Cardiac septum (tissue), 1 donor: Measurements from ENCODE around the gene SH3PXD2A. TPM values are rescaled to one million over a fixed set of nuclear protein-coding genes. Genes with fewer than 3 reads are reported as not detected.
"Not testable (repeated sequence)": the region's sequence is repeated elsewhere in the genome, so short reads cannot be mapped to it uniquely, and the experiment has no call there.

Experiments used
- DNase-seq: peaks from one replicate; pipeline ENCODE4 v3.0.0-alpha.2; 2020; ENCODE audit warnings: low spot score
- intact Hi-C: fragments of 100-400 bp; cut with DNase I; formaldehyde crosslinking; loops from one replicate; pipeline ENCODE4 v1.14.0; 2022
- total RNA-seq: library from RNA; stranded (reverse); fragmentation: NEBNext Ultra II Directional; extraction: Animal tissue kit (Norgen Biotek cat#: 25700); gene quantifications from one replicate; pipeline ENCODE4 v1.2.1, GENCODE V29; 2021
- donor health status: DM: no; HTN: no; CAD: no.

The SH3PXD2A gene
- total RNA-seq, 1 donor from 2014 or later, result 45.0 TPM

DNA sequence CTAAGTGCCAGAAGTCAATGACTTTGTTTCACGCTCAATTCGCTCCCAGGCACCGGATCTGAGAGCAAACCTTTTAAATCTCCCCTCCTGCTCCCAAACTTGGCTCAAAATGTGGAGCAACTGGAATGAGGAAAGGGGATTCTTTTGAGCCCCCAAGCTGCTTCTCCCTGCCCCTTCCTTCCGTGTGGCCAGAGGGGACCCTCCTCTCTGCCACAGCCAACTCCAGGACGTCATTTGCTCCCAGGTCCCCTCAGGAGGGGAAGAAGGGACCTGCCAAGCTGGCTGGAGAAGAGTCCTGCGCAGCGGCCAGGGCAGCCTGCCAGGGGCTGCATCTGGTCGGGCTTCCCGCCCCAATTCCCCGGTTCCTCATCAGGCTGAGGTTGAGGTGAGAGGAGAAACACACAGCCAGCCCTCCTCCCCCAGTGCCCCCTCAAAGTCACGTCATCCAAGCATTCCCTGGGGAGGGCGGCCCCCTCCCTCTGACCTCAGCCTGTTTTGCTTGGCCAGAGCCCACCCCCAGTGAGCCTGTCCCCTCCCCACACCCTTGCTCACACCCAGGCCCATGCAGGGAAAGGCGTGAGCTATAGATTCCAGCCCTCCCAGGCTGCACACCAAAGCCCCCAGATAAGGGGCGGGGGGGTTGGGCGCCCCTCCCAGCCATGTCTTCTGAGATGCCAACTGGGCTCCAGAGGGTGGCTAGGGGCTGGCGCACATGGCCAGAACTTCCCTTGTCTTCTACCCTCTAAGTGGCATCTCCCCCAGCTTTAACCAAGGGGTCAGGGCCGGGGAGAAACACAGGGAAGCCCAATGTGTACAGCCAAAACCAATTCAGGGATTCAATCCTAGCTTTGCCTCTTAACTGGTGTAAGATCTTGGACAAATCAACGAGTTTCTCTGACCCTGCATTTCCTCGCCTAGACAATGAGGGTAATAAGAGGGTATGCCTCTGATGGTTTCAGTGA, 35.0 kb downstream of the SH3PXD2A start:
- DNase-seq, result peak; percentile 84
- intact Hi-C loops, result no loop called here

DNA sequence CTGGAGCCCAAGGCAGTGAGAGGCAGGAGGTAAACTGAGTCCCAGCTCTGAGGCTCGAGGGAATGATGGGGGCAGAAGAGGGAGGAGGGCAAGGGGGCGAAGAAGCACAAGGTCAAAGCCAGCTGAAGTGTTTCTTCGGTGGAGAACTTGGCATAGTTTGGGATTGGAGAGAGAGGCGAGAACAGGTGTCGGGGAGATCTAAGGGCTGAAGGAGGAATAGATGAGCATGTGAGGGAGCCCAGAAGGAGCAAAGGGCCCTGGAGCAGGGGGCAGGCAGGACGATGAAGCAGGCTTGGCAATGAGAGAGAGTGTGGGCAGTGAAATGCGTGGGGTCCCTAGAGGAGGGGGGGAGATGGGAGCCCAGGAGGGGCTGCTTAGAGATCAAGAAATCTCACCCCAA, 35.9 kb downstream of the SH3PXD2A start:
- intact Hi-C loops, result loop anchor here (5.0 kb wide), 1 partner anchor 33 kb away; no protein-coding TSS in a partner anchor

DNA sequence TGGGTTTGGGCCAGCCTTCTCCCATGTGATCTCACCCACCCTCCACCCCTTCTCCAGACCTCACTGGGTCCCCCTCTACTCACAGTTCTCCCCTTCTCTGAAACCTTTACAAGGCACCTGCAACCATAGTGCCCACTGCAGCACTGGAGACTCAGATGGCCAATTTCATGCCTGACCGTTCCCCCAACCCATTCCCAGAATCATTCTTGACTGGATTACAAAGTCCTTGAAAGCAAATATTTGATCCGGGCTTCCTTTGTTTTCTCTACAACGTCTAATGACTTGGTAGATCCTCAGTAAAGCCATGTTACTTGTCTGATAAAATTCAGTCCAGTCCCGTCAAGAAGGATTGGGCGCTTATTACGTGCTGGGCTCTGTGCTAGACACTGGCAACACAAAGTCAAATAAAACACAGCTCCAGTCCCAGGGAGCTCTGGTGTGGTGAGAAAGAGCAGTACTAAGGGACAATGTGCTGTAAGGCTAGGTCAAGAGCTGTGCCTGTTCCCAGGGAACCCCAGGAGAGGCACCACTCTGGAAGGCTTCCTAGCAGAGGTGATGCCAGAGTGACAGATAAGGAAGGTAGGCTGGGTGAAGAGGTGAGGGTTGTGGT, 36.5 kb downstream of the SH3PXD2A start:
- no peak for DNase-seq

More for the DNA sequence above, 35.9 kb downstream of the SH3PXD2A start:
- no peak for DNase-seq

DNA sequence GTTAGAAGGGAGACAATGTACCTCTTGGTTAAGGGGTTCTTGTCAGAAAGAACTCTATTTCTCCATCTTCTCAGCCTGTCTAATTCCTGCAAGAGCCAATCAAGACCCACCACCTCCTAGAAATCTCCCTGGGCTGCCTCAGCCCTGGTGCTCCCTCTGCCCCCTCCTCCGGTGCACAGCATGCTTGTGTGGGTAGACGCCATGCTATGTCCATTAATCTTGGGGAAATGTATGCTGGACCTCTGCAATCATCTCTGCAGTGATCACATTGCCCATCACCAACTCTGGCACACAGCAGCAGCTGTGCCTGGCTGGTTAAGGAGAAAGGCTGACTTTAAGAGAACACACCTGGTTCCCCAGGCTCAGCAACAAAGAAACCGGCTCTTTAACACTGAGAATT, 37.3 kb downstream of the SH3PXD2A start:
- intact Hi-C loops, result loop anchor here (5.0 kb wide), 1 partner anchor 34 kb away; no protein-coding TSS in a partner anchor
- no peak for DNase-seq

More for the DNA sequence above, 36.5 kb downstream of the SH3PXD2A start:
- intact Hi-C loops, result loop anchor here (5.0 kb wide), 1 partner anchor 33 kb away; no protein-coding TSS in a partner anchor

DNA sequence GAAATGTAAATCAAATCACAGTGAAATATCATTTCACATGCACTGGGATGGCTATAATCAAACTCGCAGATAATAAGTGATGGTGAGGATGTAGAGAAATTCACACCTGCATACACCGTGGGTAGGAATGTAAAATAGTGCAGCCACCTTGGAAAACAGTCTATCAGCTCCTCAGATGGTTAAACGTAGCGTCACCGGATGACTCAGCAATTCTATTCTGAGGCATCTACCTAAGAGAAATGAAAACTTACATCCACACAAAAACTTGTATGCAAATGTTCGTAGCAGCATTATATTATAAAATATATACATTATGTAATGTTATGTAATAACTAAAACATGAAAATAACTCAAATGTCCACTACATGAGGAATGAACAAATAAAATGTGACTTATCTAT, 38.9 kb downstream of the SH3PXD2A start:
- DNase-seq, result no peak
- intact Hi-C loops, result loop anchor here (5.0 kb wide), 1 partner anchor 36 kb away; no protein-coding TSS in a partner anchor

DNA sequence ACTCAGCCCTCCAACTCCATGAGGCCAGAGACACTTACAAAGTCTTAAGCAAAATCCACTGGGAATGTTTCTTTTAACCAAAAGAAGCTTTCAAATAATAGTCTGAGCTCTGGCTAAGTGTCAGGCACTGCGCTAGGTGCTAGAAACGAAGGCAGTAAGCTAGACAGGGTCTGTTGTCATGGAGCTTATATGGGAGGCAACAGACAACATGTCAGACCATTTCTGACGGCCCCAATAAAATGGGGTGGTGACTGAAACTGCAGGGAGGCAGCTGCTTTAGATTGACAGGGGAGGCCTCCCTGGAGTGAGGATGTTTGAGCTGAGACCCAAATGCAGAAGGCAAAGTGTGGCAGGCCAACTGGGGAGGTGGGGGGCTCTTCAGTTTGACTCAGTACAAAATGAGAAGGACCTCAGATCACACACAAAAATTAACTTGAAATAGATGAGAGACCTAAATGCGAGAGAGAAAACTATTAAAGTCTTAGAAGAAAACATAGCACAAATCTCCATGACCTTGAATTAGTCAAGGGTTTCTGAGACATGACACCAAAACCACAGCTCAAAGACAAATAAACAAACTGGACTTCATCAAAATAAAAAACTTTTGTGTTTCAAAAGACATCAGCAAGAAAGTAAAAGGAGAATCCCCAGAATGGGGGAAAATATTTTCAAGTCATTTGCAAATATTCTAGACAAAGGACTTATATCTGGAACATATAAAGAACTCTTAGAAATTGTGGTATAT, 40.6 kb downstream of the SH3PXD2A start:
- intact Hi-C loops, result loop anchor here (5.0 kb wide), 1 partner anchor 38 kb away; no protein-coding TSS in a partner anchor

DNA sequence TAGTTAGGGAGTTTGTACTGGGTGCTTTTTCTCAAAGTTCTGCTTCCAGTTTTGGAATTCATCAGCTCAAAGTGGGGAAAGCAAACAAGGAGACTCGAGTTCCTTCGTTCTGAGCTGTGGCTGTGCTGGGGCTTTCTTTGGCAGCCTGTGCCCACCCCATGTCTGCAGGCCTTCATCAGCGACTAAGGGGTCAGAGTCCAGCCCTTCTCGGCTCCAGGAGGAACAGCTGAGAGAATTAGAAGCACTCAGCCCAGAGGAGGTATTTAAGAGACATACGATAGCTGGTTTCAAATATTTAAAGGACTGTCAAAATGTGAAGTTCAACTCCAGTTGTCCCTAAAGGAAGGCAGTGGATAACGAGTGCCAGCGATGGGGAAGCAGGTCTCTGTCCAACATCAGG, 41.3 kb downstream of the SH3PXD2A start:
- intact Hi-C loops, result no loop called here
- no peak for DNase-seq

More for the DNA sequence above, 40.6 kb downstream of the SH3PXD2A start:
- DNase-seq, result no peak

DNA sequence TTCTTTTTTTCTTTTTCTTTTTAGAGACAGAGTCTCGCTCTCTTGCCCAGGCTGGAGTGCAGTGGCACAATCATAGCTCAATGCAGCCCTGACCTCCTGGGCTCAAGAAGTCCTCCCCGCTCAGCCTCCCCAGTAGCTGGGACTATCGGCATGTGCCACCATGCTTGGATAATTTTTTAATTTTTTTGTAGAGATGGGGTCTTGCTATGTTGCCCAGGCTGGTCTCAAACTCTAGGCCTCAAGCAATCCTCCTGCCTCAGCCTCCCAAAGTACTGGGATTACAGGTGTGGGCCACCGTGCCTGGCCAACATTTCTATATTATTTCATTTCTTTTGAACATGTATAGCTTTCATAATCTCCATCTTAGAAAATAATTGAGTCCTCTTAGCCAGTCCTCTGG, 42.1 kb downstream of the SH3PXD2A start:
- intact Hi-C loops, DNase-seq: not testable (repeated sequence)

DNA sequence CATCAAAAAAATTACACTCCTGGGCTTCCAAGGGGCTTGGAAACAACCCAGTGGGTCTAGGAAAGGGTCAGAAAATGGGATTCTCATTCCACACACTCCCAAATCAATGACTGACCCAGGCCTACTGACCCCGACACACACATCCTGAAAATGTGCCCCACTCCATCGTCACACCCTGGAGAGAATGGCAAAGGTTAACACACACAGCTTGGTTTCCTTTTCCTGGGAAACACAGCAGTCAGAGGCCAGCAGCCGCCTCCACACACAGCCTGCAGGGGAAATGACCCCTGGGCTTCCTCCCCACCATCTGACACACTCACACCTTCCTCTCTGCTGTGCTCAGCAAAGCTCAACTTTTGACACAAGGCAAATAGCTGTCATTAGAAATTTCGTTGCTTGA, 42.9 kb downstream of the SH3PXD2A start:
- intact Hi-C loops, result no loop called here
- DNase-seq, result no peak

DNA sequence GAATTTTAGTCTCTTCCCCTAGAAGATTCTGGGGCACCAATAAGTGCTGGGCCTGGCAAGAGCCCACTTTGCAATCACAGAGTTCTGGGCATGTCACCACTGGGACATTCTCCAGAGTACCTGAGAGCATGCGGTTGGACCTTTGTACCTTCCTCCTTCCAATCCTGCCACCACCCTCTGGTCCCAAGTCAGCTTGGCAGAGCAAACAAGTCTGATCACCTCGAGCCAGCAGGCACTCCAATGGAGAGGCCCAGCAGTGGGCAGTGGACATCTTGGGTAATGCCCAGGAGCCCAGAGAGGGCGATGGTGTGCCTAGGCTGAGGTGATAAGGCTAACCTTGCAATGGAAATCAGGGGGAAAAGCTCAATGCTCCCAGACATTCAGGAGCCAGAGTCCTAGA, 43.4 kb downstream of the SH3PXD2A start:
- intact Hi-C loops, result no loop called here

DNA sequence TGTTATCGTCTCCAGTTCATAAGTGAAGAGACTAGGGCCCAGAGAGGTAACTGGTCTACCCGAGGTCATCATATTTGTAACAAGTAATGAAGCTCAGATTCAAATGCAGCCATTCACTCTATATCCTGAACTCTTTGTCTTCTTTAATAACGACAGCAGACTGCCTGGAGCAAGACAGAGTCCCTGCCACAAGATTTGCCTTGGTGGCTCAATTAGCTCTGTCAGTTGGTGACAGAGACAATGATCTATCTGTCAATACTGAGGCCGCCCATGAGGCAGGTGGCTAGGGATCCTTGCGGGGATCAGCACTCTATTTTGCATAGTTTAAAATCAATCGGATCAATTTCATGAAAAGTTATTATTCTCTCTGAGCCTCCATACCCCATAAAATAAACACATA, 43.9 kb downstream of the SH3PXD2A start:
- intact Hi-C loops, result no loop called here

More for the DNA sequence above, 43.4 kb downstream of the SH3PXD2A start:
- DNase-seq, result no peak

DNA sequence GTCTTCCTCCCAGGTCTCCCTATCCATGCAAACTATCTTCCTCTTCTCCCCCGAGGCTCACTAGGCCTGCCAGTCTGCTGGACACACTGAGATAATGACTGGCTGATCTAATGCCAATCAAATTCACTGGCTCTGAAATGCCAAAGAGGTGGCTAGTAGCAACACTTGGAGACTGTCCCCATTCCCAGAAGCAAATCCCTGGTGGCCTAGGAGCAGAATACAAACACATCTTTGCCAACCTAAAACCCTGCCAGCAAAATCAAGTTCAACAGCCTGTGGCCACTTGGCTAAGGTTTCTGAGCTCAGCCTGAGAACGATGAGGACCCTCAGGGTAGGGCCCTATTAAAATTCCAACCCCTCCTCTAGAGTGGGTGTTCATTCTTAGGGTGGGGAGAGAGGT, 46.6 kb downstream of the SH3PXD2A start:
- DNase-seq, result no peak
- intact Hi-C loops, result no loop called here

More for the DNA sequence above, 43.9 kb downstream of the SH3PXD2A start:
- DNase-seq, result no peak

DNA sequence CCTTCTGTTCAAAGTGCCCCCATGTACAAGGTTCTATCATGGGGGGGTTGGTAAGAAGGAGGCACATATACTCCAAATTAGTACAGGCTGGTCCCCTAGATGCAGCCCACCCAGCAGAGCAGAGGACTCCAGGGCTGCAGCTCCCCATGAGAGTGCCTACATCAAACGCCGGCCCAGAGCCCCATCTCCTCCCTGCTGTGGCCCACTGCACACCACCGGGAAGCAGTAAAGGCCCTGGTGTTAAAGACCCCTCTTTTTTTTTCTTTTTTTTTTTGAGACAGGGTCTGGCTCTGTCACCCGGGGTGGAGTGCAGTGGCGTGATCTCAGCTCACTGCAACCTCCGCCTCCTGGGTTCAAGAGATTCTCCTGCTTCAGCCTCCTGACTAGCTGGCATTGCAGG, 47.4 kb downstream of the SH3PXD2A start:
- intact Hi-C loops, result no loop called here

DNA sequence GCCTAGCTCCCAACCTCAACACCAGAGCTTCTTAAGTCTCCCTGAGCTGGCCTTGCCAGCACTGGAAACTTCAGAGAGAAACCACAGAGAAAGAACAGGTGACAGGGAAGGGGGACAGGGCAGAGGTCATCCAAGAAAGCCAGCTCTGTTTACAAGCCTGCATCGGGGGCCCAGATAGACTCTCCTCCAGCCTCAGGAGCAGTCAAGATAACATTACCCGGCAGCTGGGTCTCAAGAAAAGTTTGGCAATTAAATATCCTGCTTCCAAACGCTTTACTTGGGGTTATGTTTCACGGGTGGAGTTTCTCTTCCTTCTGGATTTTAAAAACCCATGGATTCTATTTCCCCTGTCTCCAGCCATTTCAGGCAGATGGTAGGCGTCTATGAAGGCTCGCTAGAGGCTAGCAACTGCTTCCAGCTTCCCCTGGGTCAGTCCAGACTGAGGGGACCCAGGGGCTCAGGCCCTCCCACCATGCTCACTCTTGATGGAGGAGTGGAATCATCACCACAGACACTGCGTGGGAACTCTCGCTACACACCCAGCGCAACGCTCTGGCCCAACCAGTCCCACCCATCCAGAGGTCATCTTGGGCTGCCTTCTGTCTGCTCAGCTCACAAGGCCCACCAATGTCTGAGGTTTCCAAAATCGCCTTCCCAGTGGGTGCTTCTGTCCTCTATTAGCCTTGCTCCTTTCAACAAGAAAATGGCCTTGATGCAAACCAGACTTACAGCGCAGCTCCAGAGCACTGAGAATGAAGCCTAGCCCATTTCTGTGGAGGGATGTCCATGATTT, 48.8 kb downstream of the SH3PXD2A start:
- intact Hi-C loops, result no loop called here
- no peak for DNase-seq

More for the DNA sequence above, 47.4 kb downstream of the SH3PXD2A start:
- no peak for DNase-seq

DNA sequence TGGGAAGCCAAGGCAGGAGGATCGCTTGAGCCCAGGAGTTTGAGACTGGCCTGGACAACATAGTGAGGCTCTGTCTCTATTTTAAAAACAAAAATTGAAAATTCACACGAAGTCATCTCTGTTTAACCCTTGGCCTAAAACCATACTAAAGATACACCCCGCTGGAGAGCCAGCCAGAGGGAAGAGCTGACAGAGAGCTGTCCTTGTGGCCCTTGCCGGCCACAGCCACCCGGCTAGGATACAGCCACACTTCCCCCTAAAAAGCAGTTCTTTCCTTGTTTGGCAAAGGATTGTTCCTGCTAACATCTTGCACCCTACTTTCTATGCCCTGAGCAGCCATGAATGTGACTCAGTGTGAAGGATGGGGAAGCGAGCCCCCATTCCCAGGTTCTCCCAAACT, 49.6 kb downstream of the SH3PXD2A start:
- no peak for DNase-seq
- intact Hi-C loops, result no loop called here

DNA sequence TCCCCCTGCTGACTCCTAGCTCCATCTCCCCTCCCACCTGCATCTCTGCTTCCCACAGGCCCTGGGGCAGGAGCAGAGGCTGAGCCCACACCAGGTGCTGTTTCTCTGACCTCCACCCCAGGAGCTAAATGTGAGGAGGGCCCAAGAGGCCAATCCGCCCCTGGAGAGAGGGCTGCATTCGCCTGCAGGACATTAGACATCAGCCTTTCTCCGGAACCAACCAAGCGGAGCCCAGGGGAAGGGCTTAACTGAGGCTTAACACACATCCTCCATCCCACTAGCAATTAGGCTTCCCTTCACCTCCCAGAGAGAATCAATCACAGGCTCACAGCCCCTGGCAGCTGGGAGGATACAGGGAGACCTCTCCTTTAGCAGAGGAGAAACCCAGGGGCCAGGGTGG, 50.5 kb downstream of the SH3PXD2A start:
- no peak for DNase-seq
- intact Hi-C loops, result no loop called here

DNA sequence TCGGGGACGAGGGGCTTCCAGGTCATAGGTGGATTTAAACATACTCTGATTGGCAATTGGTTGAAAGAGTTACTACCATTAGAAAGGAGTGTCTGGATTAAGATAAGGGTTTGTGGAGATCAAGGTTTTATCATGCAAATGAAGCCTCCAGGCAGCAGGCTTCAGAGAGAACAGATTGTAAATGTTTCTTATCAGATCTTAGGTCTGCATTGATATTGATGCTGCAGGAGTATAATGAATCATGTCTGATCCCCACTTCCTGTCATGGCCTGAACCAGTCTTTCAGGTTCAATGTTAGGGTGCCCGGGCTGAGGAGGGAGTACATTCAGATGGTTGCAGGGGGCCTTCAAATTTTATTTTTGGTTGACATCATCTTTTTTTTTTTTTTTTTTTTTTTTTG, 51.4 kb downstream of the SH3PXD2A start:
- intact Hi-C loops, result no loop called here
- no peak for DNase-seq

DNA sequence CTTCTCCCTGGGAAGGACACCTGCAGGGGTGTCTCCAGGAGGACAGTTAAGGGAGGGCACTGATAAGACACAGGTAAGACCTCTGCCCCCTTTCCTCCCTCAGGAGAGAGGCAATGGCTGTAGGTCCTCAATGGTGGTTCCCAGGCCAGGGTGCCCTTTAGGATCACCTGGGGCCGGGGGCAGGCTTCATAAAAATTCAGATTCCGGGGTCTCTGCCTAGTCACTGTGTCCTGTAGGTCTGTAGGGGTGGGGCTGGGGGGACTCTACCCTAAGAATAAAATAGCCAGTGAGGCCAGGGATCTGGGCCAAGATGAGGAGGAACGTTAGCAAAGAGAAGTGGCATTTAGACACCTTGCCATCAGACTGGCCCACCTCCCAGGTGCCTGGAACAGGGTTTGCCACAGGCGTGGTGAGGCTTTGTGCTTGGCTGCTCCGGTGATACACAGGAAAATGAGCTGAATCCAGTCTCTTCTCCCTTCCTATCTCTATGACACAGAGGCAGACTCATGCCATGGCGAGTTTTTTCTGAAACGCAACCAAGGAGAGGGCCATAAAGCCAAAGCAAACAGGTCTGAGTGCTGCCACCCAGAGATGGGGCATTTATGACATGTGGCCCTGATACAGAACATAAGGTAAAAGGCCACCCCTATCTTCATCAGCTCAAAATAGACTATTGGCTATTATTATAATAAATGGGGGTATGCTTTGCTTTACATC, 52.6 kb downstream of the SH3PXD2A start:
- intact Hi-C loops, result no loop called here
- DNase-seq, result no peak
